NB4 (cell line): Measurements from ENCODE around the gene LBHD1.
"Not testable (repeated sequence)": the region's sequence is repeated elsewhere in the genome, so short reads cannot be mapped to it uniquely, and the experiment has no call there.

ENCODE experiments used
- DNase-seq: peaks from one replicate; pipeline ENCODE4 v3.0.0; 2010; ENCODE audit warnings: low read depth
- H3K4me3 ChIP-seq: one replicate; pipeline ENCODE4 v1.5.1; 2011; ENCODE audit warnings: mild to moderate bottlenecking, low read depth, low read length, moderate library complexity
- CTCF ChIP-seq: IDR thresholded peaks from one replicate; pipeline ENCODE4 v1.5.1; 2012; ENCODE audit warnings: low read depth, low read length
- MAX ChIP-seq: IDR thresholded peaks from 2 replicates; pipeline ENCODE4 v1.6.1; 2011; ENCODE audit warnings: low read depth, low read length
- MYC ChIP-seq: IDR thresholded peaks from 2 replicates; pipeline ENCODE4 v1.6.1; 2011; ENCODE audit warnings: low read depth, low read length
- POLR2A ChIP-seq: IDR thresholded peaks from 2 replicates; pipeline ENCODE4 v1.6.1; 2011; ENCODE audit warnings: mild to moderate bottlenecking; ENCODE audit not compliant: insufficient read length; ENCODE audit errors: extremely low read depth

Gene LBHD1

GRCh38 chr11:62676698-62677097 lies 4.6 kb upstream of the LBHD1 start:
- no peak overlapping the region for H3K4me3 ChIP-seq
- no peak for TF ChIP-seq CTCF
- TF ChIP-seq POLR2A = no peak
- TF ChIP-seq MYC = no peak
- TF ChIP-seq MAX = no peak
- DNase-seq = no peak

GRCh38 chr11:62675415-62675814 lies 3.3 kb upstream of the LBHD1 start:
- not testable (repeated sequence) for H3K4me3 ChIP-seq, DNase-seq

GRCh38 chr11:62673196-62673525 lies 1.1 kb upstream of the LBHD1 start:
- TF ChIP-seq MYC = no peak
- no peak for DNase-seq

GRCh38 chr11:62671236-62671607 lies 845 bp downstream of the LBHD1 start:
- DNase-seq = no peak
- TF ChIP-seq POLR2A = no peak
- peak; percentile 64 for TF ChIP-seq MYC
- TF ChIP-seq CTCF = no peak
- peak; percentile 52 for TF ChIP-seq MAX
- H3K4me3 ChIP-seq = peak overlapping the region; percentile 86

More at GRCh38 chr11:62673196-62673525, 1.1 kb upstream of the LBHD1 start:
- H3K4me3 ChIP-seq = peak overlapping the region; percentile 86

GRCh38 chr11:62669420-62670161 lies 2.5 kb downstream of the LBHD1 start:
- TF ChIP-seq CTCF (no peak), MAX (no peak), MYC (no peak), POLR2A (no peak)
- peak; percentile 33 for DNase-seq
- H3K4me3 ChIP-seq = peak overlapping the region; percentile 86

- TF ChIP-seq MAX (no peak), CTCF (no peak), POLR2A (peak; percentile 29), MYC (no peak)
- H3K4me3 ChIP-seq = peak overlapping the region; percentile 100
- peak; percentile 36 for DNase-seq
Measured at GRCh38 chr11:62667460-62667859, 4.6 kb downstream of the LBHD1 start.
